ENCODE data around the gene PIM3. TPM values are rescaled to one million over a fixed set of nuclear protein-coding genes. Genes with fewer than 3 reads are reported as not detected.

Gene PIM3
- total and polyA plus RNA-seq, 2 donors, result 17.1 to 74.5 TPM

GRCh38 chr22:50004918-50005317 is 44.3 kb downstream of the PIM3 start:
- no peak for DNase-seq (ENCODE audit: extremely low spot score)
- no peak overlapping the region for H3K4me3 ChIP-seq (ENCODE audit: low read depth, low read length)
- H3K4me1 ChIP-seq (ENCODE audit: insufficient read depth), result no peaks in the 10 kb centered on the region
- H3K36me3 ChIP-seq (ENCODE audit: insufficient read depth), result no peaks in the 10 kb centered on the region
- H3K27ac ChIP-seq (ENCODE audit: low read depth), result no peak overlapping the region
- WGBS, result 71% methylated on average over 4 of the region's 4 CpGs

GRCh38 chr22:50007057-50007511 is 46.5 kb downstream of the PIM3 start:
- Histone ChIP-seq H3K27ac (ENCODE audit: low read depth) (no peak overlapping the region), H3K4me1 (ENCODE audit: insufficient read depth) (peaks cover 2% of the 10 kb centered on the region), H3K4me3 (ENCODE audit: low read depth, low read length) (no peak overlapping the region), H3K36me3 (ENCODE audit: insufficient read depth) (no peaks in the 10 kb centered on the region)
- no peak for DNase-seq (ENCODE audit: extremely low spot score)
- WGBS, result 64% methylated on average over 3 of the region's 3 CpGs

- DNase-seq (ENCODE audit: extremely low spot score), result no peak
- Histone ChIP-seq H3K4me3 (ENCODE audit: low read depth, low read length) (no peak overlapping the region), H3K36me3 (ENCODE audit: insufficient read depth) (no peaks in the 10 kb centered on the region), H3K27ac (ENCODE audit: low read depth) (no peak overlapping the region), H3K4me1 (ENCODE audit: insufficient read depth) (peaks cover 2% of the 10 kb centered on the region)
- WGBS, result 79% methylated on average over 24 of the region's 24 CpGs
Observed at GRCh38 chr22:50008151-50009040, 47.8 kb downstream of the PIM3 start.

- 88% methylated on average over 16 of the region's 16 CpGs for WGBS
- no peak for DNase-seq (ENCODE audit: extremely low spot score)
- no peaks in the 10 kb centered on the region for H3K36me3 ChIP-seq (ENCODE audit: insufficient read depth)
- peaks cover 2% of the 10 kb centered on the region for H3K4me1 ChIP-seq (ENCODE audit: insufficient read depth)
- no peak overlapping the region for H3K4me3 ChIP-seq (ENCODE audit: low read depth, low read length)
- H3K27ac ChIP-seq (ENCODE audit: low read depth), result no peak overlapping the region
Observed at GRCh38 chr22:50009251-50009650, 48.7 kb downstream of the PIM3 start.

- Histone ChIP-seq H3K36me3 (ENCODE audit: insufficient read depth) (no peaks in the 10 kb centered on the region), H3K27ac (ENCODE audit: low read depth) (no peak overlapping the region), H3K4me1 (ENCODE audit: insufficient read depth) (peaks cover 5% of the 10 kb centered on the region), H3K4me3 (ENCODE audit: low read depth, low read length) (no peak overlapping the region)
- 63% methylated on average over 46 of the region's 46 CpGs for WGBS
- no peak for DNase-seq (ENCODE audit: extremely low spot score)
Observed at GRCh38 chr22:50009765-50010675, 49.4 kb downstream of the PIM3 start.

GRCh38 chr22:50010676-50011446 is 50.3 kb downstream of the PIM3 start:
- 4% methylated on average over 57 of the region's 61 CpGs for WGBS
- H3K4me3 ChIP-seq (ENCODE audit: low read depth, low read length), result no peak overlapping the region
- no peaks in the 10 kb centered on the region for H3K36me3 ChIP-seq (ENCODE audit: insufficient read depth)
- H3K4me1 ChIP-seq (ENCODE audit: insufficient read depth), result peaks cover 5% of the 10 kb centered on the region
- DNase-seq (ENCODE audit: extremely low spot score), result no peak
- no peak overlapping the region for H3K27ac ChIP-seq (ENCODE audit: low read depth)

- H3K36me3 ChIP-seq (ENCODE audit: insufficient read depth), result no peaks in the 10 kb centered on the region
- peaks cover 5% of the 10 kb centered on the region for H3K4me1 ChIP-seq (ENCODE audit: insufficient read depth)
- no peak for DNase-seq (ENCODE audit: extremely low spot score)
- WGBS, result 57% methylated on average over 18 of the region's 18 CpGs
- H3K4me3 ChIP-seq (ENCODE audit: low read depth, low read length), result no peak overlapping the region
- H3K27ac ChIP-seq (ENCODE audit: low read depth), result no peak overlapping the region
Observed at GRCh38 chr22:50011447-50012210, 51.1 kb downstream of the PIM3 start.

- H3K4me1 ChIP-seq (ENCODE audit: insufficient read depth), result peaks cover 5% of the 10 kb centered on the region
- no peak within 1 kb of the TSS for H3K27ac ChIP-seq (ENCODE audit: low read depth)
- WGBS, result 63% methylated on average over 29 of the region's 29 CpGs
- H3K36me3 ChIP-seq (ENCODE audit: insufficient read depth), result no peaks in the 10 kb centered on the region
- no peak within 1 kb of the TSS for H3K4me3 ChIP-seq (ENCODE audit: low read depth, low read length)
- DNase-seq (ENCODE audit: extremely low spot score), result no peak
Observed at GRCh38 chr22:50012211-50013181, 51.9 kb downstream of the PIM3 start, which contains the start of gene IL17REL. Gene IL17REL (minus strand): TSS chr22:50012765. CDS start chr22:50012646, 119 bp downstream.

Small RNA genes within 50 kb of the gene (small RNA-seq; reads per million reads assigned to genes)
- not detected for gene MIR6821

Other genes starting within 250 kb of the PIM3 start
- gene BRD1, start 132.9 kb upstream of the PIM3 start, total RNA-seq, result 29.4 TPM
- gene BRD1, start 132.9 kb upstream of the PIM3 start, polyA plus RNA-seq, result 26.3 TPM
- 7.8 TPM for gene ZBED4, start 106.9 kb upstream of the PIM3 start, total RNA-seq
- gene ZBED4, start 106.9 kb upstream of the PIM3 start, polyA plus RNA-seq, result 4.6 TPM
- gene ALG12, start 42.3 kb upstream of the PIM3 start, total RNA-seq, result 20.4 TPM
- 18.5 TPM for gene ALG12, start 42.3 kb upstream of the PIM3 start, polyA plus RNA-seq
- 19.3 TPM for gene CRELD2, start 42.1 kb upstream of the PIM3 start, total RNA-seq
- gene CRELD2, start 42.1 kb upstream of the PIM3 start, polyA plus RNA-seq, result 37.3 TPM
- gene IL17REL, start 52.0 kb downstream of the PIM3 start, total RNA-seq, result not detected
- 0.01 TPM for gene IL17REL, start 52.0 kb downstream of the PIM3 start, polyA plus RNA-seq
- not detected for gene TTLL8, start 97.5 kb downstream of the PIM3 start, total RNA-seq
- not detected for gene TTLL8, start 97.5 kb downstream of the PIM3 start, polyA plus RNA-seq
- 2.4 TPM for gene MLC1, start 124.7 kb downstream of the PIM3 start, total RNA-seq
- gene MLC1, start 124.7 kb downstream of the PIM3 start, polyA plus RNA-seq, result 0.09 TPM
- gene MOV10L1, start 129.2 kb downstream of the PIM3 start, total RNA-seq, result 9.7 TPM
- 0.33 TPM for gene MOV10L1, start 129.2 kb downstream of the PIM3 start, polyA plus RNA-seq
- gene PANX2, start 210.0 kb downstream of the PIM3 start, total RNA-seq, result 0.63 TPM
- gene PANX2, start 210.0 kb downstream of the PIM3 start, polyA plus RNA-seq, result 2.3 TPM
- 7.7 TPM for gene TRABD, start 225.1 kb downstream of the PIM3 start, total RNA-seq
- gene TRABD, start 225.1 kb downstream of the PIM3 start, polyA plus RNA-seq, result 36.4 TPM
- 9.5 TPM for gene SELENOO, start 240.2 kb downstream of the PIM3 start, total RNA-seq
- 23.0 TPM for gene SELENOO, start 240.2 kb downstream of the PIM3 start, polyA plus RNA-seq

All from urinary bladder (tissue), 4 donors.